Measurements from ENCODE around the gene DIMT1.

Gene DIMT1

DNA sequence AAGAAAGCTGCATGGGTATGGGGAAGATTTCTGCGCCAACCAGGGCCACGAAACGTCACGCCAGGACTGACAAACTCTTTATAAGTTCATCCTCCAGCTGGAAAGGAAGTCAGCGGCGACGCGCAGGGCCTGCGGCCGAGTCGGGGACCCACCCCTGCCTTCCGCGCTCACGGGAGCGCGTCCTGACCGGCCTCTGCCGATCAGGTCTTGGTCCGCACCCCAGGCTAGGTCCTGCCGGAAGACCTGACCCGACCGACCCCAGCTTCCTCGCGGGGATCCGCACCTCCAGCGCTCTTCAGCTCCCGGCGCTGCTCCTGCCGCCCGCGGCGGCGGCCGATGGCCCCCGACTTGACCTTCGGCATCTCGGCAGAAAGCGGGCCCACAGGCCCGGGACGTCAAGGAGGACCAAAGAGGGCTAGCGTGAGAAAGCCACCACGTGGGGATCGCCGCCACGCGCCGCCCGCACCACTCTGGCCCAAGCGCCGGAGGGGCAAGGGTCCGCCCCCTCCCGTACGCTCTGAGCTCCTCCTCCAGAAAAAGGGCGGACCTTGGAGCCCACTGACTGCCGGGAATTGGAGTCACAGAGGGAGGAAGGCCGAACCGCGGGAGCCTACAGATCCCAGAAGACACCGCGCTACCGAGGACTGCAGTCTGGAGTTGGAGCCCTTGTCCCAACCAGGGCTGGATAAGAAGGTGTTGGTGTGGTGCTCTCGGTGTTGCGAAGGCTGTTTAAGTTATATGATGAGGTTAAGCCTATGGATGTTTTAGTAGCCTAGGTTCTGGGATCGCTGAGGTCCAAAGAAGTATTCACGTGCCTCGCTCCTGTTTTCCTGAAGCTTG is at the start of gene DIMT1:
DIMT1 (minus strand) TSS at position 495 of the 840 bp plus-strand sequence; CDS start at position 362, 133 bp downstream.
- peak; percentile 97 for DNase-seq

DNA sequence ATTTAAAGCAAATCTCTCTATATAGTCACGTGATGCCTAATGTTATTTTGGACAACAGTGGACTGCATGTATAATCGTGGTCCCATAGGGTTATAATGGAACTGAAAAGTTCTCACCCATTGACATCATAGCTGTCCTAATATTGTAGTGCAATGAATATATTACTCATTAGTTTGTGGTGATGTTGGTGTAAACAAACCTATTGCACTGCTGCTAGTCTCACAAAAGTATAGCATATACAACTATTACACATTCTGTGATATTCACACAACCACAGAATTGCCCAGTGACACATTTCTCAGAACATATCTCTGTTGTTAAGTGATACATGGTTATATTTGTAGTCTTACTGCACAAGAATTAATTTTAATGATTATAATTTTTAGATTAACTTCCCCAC is 46.6 kb upstream of the DIMT1 start:
- DNase-seq: no peak

DNA sequence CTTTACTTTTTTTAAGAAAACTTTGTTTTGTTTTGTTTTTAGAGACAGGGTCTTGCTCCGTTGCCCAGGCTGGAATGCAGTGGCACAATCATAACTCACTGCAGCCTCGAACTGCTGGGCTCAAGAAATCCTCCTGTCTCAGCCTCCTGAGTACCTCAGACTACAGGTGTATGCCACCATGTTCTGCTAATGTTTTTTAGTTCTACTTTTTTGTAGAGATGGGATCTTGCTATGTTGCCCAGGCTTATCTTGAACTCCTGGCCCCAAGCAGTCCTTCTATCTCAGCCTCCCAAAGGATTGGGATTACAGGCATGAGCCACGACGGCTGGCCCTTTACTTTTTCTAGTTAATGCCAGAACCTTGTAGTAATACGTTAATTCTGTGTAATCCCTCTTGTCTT is 44.8 kb upstream of the DIMT1 start:
- DNase-seq: no peak

DNA sequence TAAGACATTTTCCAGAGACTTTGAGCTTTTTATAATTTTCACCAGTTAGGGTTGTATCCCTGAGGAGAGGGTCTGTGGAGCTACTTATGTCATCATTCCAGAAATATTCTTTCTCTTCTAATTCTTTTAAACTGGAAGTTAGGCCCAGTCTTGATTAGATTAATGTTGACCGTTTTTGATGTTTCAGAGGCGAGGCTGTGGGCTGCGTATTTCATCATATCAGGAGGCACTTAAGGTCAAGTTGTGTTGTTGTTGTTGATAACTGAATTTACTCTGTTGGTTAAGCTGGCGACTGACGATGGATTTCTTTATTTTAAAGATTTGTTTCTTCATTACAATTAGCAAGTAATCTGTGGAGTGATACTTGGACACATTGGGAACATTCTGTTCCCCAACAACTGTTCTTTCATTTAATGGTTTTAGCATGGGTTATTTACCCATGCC is 28.9 kb upstream of the DIMT1 start:
- no peak for DNase-seq

DNA sequence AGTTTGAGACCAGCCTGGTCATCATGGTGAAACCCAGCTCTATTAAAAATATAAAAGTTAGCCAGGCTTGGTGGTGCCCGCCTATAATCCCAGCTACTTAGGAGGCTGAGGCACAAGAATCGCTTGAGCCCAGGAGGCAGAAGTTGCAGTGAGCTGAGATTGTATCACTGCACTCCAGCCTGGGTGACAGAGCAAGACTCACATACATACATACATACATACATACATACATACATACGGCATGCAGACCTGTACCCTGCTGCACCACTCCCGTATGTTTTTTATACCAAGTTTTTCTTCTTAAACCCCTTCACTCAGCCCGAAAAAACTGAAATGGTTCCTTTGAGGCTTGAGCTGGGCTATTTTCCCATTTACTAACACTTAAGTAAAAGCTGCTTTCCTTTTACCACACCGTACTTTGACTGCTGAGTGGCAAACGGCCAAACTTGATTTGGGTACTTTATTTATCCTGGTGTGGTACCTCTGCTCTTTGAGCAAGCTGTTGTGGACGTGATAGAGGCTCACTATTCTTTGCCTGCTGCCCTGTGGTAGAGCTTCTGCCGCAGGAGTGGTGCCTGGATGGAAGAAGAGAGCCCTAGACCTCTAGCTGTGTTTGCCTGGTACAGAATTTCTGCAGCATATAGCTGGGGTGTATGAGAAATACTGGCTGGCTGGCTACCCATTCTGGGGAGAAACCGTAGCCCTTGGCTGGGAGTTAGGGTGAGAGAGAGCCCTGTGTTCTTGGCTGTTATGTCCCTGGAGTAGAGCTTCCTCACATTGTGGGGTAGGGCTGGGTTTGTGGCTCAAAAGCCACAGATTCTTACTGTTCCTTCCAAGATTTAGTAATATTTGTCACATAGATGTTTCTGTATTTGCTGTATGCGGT is 28.3 kb upstream of the DIMT1 start:
- no peak for DNase-seq

DNA sequence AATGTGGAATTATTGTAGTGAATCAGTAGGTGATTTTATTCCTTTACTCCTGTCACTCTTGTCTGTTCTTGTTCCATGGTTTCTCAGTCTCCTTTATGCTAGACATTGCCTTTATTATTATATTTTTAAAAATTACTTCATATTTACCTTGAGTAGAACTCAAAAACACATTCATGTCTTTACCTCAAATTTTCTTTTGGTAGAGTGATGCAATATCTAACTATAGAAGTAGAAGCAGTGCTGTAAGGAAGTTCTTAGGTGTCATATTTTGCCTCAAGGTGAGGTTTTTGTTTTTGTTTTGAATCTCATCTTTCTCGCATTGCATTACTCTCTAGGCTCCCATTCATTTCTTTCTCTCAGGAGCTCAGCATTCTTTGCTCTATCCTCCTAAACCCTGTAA is 21.1 kb upstream of the DIMT1 start:
- DNase-seq: no peak

DNA sequence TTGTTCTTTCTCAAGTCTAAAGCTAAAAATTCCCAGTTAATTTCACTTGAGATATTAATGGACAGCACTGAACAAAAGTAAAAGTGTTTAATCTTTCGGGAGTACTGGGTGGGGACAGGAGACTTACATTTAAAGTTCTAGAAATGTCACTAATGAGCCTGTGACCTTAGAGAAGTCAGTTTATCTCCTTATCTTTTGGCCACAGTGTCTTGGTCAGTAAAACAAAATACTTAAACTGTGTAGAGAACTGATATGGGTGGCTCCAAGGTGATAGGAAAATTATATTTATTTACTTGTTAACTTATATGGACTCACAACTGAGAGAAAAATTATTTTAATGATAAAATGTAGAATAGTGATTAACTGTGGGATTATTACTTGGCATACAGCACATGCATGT is 17.7 kb upstream of the DIMT1 start:
- no peak for DNase-seq

DNA sequence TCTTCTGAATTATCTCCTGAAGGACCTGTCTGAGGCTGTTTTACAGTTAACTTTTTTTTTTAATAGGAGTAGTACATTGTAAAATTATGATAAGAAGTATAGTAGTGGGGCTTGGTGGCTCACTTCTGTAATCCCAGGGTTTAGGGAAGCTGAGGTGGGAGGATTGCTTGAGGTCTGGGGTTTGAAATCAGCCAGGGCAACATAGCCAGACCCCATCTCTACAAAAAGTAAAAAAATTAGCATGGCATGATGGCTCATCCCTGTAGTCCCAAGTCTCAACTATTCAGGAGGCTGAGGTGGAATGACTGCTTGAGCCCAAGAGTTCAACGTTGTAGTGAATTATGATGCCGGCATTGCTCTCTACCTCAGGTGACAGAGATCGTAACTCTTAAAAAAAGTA is 15.9 kb upstream of the DIMT1 start:
- no peak for DNase-seq

DNA sequence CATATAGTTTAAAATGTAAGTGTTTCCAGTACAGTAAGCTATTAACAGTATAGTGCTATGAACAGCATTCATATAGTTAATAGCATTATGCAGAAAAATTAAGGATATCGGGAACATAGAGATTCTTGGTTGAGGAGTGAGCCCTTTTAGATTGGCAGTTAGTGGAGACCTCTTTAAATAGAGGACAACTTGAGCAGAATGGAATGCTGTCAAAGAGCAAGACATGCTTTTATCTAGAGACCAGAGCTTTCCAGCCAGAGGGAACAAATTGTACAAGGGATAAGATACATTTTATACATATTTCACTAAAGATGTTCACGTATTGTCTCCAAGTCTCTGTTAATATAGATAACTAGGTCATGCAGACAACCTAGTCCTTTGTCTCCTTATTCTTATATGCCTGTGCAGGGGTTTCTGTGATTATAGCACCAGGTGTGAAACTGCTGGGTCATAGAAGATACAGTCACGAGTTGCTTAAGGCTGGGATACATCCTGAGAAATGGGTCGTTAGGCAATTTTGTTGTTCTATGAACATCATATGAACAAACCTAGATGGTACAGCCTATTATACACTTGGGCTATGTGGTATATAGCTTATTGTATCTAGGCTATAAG is 14.9 kb upstream of the DIMT1 start:
- no peak for DNase-seq

DNA sequence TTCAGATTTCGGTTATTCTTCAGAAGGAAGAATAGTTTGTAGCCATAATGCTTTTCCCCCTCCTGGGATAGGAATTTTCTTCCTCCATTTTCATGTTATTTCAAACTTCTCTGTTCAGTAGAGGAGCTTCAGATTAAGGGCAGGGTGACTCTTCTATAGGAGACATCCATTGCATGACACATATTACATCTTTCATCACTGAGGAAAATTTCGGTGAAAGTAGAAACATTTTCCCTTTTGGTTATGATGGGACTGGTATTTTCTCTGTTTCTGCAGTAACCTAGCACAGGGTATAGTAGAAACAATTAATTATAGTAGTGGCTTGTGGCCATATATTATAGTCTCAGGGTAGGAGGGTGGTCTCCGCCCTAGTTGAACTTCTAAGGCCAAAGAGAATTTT is 10.0 kb upstream of the DIMT1 start:
- DNase-seq: no peak

DNA sequence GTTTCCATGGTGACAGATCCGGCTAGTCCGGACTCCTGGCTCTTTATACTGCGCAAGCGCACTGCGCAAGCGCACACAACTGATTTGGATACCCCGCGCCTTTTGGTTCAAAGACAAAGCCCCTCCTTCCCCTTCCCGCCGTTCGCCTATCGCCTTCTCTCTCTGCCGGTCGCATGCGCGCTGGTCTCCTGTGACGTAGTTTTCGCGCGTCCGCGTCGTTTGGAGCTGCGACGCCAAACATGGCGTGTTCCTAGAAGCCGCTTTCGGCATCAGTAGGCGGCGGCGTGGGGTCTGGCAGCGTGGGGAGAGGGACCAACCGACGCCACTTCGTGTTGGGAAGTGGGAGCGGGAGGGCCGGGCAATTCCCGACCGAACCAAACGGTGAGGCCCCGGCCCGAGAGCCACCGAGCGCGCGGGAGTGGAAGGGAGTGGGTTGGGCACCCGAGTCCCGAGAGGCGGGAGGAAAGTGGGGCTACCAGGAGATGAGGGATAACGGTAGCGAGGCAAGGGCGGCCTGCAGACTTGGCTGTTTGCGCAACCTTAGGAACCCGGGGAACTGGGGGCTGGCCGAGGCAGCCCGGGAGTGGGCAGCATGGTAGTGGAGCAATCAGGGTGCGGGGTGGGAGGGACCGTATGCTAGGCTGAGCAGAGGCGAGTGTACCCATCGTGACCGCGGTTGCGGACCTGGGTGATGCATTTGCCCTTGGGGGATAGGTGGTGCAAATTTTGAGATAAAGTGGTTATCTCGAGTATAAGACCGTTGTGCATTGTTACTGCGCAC is 9.0 kb upstream of the DIMT1 start, which contains the start of gene IPO11:
IPO11 (plus strand) TSS at position 215 of the 781 bp plus-strand sequence. CDS start 24,517 bp downstream, outside the sequence.
- DNase-seq: peak; percentile 100

DNA sequence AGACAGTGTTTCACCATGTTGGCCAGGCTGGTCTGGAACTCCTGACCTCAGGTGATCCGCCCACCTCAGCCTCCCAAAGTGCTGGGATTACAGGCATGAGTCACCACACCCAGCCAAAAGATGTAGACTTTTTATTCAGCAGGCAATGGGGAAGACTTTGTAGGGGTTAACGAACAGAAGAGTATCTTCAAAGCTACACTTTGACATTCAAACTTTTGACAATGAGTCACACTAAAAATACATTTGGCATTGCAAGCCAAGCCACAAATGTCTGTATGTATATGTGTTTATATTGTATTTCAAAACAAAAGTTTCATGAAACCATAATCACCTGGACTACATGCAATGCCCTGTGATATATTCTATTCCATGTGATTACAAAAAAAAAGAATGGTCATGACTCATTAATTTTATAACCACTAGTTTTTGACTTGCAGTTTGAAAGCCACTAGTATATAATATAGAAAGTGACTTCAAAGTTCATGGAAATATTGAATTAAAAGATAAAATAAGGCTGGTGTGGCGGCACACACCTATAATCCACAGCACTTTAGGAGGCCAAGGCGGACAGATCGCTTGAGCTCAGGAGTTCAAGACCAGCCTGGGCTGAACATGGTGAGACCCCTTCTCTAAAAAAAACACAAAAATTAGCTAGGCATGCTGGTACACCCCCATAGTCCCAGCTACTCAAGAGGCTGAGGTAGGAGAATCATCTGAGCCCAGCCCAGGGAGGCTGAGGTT is 8.3 kb downstream of the DIMT1 start:
- DNase-seq: no peak

DNA sequence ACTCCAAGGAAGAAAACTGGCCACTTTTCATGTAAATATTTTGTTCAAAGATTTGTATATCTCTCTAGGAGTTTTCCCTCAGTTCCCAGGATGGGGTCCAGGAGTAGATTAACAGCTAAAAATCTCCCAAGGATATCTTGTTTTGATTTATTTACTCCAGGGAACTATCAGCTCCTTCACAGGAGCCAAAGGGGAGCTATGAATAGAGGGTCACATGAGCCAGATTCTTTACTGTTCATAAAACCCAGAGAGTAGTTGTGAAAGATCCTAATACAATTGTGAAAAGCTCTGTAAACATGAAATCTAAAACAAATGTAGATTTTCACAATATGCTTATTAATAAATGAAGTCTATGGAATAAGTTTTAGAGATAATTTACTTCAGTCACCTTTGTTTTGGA is 16.9 kb downstream of the DIMT1 start:
- no peak for DNase-seq

DNA sequence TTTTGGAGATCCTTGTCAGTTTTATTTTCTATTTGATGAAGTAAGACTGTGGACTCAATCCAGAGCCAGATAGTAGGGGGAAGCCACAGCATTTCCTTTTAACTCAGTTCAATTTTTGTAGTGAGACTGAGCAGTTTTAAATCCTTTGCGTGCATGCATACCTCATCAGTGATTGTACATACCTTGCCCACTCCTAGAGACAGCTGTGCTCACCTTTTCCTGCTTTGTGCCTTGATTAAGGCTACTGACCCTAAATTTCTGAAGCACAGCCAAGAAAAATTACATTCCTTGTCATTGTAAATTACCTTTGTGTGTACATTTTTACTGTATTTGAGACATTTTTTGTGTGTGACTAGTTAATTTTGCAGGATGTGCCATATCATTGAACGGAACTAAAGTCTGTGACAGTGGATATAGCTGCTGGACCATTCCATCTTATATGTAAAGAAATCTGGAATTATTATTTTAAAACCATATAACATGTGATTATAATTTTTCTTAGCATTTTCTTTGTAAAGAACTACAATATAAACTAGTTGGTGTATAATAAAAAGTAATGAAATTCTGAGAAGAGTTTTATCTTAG is 17.8 kb downstream of the DIMT1 start:
- DNase-seq: no peak

DNA sequence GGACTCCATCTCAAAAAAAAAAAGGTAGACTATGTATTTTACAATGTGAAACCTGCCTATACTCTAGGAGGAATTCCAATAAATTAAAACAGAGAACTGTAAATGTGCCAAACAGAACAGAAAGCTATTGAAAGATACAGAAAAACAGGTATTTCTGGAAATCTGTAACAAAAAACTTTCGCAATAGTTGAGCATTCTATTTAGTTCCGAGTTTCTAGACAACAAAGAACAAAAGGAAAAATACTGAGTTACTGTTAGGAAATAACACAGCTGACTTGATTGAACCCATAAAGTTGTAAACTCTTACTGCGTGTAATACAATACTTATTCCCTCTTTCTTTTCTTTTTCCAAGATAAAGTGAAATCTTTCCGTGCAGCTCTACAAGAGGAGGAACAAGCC is 18.6 kb downstream of the DIMT1 start:
- no peak for DNase-seq

DNA sequence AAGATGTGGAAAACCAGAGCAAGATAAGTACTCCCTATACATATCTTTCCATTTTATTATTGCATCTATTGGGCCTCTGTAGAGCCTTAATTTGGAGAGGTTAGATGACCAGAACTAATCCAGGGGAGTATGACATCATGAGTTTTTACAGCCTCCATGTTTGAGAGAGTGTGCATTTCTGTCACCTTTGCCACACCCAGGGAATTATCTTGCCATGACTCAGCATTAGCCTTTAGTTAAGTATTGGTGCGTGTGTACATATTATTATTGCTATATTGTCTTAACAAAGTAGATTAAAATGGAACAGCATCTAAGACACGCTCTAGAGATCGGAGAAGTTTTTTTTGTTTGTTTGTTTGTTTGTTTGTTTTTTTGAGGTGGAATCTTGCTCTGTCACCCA is 27.6 kb downstream of the DIMT1 start:
- DNase-seq: no peak

DNA sequence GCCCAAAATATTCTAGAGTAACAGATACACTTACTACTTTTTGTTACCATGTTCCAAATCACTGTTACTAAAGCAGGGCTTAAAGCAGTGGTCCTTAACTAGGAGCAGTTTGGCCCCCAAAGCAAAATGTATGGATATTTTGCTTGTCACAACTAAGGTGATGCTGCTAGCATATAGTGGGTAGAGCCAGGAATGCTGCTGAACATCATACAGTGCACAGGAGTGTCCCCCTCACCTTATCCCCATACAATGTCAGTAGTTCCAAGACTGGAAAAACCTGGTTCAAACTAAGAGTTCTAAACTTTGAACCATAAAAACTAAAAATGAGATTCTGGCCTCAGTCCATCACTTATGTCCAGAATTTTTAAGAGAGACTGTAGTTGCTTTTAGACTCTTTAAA is 28.1 kb downstream of the DIMT1 start:
- DNase-seq: no peak

DNA sequence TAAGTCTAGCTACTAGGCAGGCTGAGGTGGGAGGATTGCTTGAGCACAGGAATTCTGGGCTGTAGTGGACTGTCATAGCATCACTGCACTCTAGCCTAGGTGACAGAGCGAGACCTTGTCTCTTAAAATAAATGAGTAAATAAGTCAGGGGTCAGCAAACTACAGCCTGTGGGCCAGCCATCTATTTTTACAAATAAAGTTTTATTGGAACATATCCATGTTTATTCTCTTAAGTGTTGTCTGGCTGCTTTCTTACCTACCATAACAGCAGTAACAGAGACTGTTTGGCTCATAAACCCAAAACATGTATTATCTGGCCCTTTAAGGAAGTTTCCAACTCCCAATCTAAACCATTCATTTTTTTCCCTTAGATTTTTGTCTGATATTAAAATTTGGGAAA is 29.6 kb downstream of the DIMT1 start:
- no peak for DNase-seq

DNA sequence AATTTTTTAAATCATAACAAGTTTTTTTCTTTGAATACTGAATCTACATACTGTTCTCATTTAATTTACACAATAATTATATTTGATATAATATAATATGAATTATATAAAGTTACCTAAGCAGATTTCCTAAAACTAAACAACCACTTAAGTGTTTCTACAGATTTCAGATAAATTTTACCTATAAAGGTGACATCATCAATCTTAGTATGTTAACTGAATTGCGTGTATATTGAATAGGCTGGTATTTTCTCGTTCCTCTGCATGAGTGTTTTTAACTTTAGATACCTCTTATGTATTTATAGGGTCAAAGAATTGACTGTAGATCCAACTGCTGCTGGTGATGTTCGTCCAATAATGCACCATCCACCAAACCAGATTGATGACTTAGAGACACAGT is 30.3 kb downstream of the DIMT1 start:
- no peak for DNase-seq

DNA sequence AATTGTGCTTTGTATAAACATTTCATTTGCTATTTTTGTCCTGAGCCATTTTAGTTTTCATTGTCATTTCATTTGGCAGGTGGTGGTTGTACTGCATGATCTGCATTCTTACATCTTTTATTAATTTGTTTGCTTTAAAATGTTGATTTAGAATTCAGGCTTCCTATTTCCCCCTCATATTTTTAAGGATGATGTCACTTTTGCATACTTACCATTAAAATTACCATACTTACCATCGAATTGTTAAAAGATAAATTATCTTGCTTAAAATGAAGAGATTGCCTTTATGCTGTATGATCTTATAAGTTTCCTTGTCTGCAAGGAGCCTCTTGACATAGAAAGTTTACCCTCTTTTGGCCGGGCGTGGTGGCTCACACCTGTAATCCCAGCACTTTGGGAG is 31.1 kb downstream of the DIMT1 start:
- no peak for DNase-seq

DNA sequence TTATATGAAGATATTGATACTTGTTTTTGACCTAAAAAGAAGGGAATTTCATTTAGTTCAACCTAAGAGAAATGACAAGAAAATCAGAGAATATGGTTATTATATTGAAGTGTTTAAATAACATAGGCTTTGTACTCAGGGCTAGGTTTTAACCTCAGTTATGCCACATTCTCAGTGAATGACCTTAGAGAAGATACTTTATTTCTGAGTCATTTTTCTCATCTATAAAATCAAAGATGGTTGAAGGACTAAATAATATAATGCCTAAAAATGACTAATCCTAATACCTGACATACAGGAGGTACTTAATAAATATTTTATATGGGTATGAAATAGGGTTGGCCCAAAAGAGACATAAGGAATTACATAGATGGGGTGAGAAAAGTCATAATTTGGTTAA is 32.3 kb downstream of the DIMT1 start:
- no peak for DNase-seq

DNA sequence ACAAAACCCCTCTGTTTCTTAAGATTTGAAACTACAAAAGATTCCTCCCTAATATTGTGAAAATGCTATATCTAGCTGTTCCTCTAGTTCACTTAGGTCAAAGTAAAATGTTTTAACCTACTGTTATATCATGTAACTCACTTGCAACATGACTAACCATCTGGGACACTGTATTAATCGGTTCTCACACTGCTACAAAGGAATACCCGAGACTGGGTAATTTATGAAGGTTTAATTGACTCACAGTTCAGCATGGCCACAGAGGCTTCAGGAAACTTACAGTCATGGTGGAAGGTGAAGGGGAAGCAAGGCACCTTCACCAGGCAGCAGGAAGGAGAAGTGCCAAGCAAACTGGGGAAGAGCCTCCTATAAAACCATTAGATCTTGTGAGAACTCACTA is 34.7 kb downstream of the DIMT1 start:
- no peak for DNase-seq

Data from activated effector memory CD4-positive, alpha-beta T cell treated with anti-CD3 and anti-CD28 coated beads, Interleukin-2, amount 50 U/mL, for 16 hours (primary cell).